Activated T-cell treated with anti-CD3 and anti-CD28 coated beads, Interleukin-2, amount 50 U/mL, for 48 hours (primary cell): Measurements from ENCODE around the gene EHMT1.

Experiments
- DNase-seq, 2 experiments: peaks; one replicate each; pipeline ENCODE4 v3.0.0-alpha.2; 2020

EHMT1 gene

DNA sequence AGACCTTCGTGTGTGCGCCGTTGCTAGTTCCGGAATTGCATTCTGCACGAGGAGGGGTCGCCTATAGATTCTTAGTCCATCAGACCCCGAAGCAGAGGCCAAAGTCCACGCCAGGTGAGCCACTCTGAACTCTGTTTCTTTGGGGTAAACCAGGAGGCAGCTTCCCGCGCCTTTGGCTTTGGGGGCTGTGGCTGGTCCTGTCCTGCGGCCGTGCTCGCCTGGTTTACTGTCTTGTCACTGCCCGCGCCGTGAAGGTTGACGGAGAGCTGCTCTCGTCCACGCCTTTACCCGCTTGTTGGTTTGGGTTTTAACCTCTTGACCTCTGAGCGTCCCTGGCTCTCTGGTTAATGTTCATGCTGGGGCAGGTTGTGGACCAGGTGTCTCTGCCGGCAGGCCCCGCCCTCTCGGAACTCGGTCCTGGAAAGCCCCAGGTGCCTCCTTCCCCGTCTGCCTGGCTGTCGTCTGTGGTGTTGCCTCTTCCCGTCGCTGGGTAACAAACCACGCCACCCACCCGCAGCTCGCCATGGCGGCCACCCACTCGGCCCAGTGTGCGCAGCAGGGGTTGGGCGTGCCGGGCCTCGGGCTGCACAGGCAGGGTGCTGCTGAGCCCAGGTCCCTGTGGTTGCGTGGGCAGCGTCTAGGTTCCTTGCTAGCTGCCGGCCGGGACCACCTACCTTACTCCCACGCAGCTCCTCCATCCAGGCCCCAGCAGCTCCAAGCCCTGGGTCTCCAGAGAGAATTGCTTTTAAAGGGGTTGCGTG, 214.2 kb downstream of the EHMT1 start:
- no peak for DNase-seq

DNA sequence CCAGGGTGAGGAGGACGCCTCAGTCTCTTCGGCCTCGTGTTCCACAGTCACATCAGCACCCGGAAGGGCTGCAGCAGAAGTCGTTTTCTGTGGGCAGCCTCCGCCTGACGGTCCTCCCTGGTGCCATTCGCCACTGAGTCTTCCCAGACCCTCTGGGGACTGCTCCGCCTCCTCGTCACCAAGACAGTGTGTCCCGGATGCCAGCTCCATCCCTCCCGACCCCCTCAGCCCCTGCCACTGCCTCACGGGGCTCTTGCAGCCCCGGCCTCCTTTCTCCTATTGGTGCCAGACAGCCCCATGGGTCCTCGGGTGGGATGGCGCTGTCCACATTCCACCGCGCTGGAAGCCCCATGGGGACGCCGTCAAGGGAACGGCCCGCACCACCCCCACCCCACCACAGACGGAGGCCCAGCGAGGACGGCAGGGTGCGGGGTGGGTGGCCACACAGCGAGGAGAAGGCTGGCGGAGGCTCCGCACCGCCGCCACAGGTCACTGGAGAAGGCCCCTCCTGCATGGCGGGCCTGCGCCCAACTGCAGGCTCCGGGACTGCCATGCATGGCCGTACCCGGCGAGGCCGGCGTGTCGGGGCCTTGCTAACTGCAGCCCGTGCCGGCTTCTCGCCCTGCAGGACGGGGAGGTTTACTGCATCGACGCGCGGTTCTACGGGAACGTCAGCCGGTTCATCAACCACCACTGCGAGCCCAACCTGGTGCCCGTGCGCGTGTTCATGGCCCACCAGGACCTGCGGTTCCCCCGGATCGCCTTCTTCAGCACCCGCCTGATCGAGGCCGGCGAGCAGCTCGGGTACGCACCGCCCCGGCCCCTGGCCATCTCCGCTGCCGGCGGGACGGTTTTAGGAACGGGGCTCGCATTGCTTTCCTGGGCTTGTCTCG, 215.2 kb downstream of the EHMT1 start:
- DNase-seq, result no peak

DNA sequence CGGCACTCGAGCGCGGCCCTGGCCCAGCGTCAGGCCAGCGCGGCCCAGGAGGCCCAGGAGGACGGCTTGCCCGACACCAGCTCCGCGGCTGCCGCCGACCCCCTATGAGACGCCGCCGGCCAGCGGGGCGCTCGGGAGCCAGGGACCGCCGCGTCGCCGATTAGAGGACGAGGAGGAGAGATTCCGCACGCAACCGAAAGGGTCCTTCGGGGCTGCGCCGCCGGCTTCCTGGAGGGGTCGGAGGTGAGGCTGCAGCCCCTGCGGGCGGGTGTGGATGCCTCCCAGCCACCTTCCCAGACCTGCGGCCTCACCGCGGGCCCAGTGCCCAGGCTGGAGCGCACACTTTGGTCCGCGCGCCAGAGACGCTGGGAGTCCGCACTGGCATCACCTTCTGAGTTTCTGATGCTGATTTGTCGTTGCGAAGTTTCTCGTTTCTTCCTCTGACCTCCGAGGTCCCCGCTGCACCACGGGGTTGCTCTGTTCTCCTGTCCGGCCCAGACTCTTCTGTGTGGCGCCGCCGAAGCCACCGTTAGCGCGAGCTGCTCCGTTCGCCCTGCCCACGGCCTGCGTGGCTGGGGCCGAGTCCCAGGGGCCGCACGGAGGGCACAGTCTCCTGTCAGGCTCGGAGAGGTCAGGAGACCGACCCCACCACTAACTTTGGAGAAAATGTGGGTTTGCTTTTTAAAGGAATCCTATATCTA, 216.2 kb downstream of the EHMT1 start:
- DNase-seq, result no peak

DNA sequence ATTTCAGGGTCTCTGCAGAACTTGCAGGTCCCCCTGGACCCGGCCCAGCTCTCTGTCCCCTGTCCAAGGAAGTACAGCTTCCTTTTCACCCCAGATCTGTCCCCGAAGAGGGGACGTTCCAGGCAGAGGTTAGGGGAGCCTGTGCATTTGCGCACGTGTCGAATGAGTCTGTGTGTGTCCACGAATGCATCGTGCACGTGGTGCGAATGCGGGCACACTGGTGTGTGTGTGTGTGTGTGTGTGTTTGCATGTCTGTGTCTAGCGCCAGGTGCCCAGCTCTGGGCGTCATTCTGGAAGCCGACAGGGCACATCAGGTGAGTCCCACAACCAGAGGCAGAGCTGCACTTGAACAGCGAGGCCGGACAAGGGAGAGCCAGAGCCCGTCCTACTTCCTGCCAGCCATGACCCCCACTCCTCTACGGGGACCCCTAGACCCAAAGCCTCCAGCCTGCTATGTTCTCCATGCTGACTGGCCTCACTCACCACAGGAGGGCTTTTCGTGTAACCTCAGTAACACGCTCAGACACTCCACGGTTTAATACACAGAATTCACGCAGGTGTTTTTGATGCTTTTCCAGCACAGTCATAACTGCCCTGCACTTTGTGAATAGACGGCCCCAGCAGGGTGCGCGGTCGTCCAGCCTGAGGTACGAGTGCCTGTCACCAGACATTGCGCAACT, 217.5 kb downstream of the EHMT1 start:
- no peak for DNase-seq

- DNase-seq, result no peak
Measured at GRCh38 chr9:137836831-137837241, 218.0 kb downstream of the EHMT1 start.

GRCh38 chr9:137837345-137838278, 218.8 kb downstream of the EHMT1 start:
- DNase-seq, result no peak

- no peak for DNase-seq
Measured at GRCh38 chr9:137838576-137838975, 219.8 kb downstream of the EHMT1 start.

DNA sequence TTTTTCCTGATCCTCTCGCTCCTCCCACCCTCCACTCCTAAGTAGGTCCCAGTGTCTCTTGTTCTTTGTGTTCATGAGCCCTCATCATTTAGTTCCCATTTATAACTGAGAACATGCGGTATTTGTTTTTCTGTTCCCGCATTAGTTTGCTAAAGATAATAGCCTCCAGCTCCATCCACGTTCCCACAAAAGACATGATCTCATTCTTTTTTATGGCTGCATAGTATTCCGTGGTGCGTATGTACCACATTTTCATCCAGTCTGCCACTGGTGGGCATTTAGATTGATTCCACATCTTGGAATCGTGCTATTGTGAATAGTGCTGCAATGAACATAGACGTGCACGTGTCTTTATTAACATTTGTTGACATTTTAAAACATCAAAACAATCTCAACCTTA, 224.6 kb downstream of the EHMT1 start:
- no peak for DNase-seq

DNA sequence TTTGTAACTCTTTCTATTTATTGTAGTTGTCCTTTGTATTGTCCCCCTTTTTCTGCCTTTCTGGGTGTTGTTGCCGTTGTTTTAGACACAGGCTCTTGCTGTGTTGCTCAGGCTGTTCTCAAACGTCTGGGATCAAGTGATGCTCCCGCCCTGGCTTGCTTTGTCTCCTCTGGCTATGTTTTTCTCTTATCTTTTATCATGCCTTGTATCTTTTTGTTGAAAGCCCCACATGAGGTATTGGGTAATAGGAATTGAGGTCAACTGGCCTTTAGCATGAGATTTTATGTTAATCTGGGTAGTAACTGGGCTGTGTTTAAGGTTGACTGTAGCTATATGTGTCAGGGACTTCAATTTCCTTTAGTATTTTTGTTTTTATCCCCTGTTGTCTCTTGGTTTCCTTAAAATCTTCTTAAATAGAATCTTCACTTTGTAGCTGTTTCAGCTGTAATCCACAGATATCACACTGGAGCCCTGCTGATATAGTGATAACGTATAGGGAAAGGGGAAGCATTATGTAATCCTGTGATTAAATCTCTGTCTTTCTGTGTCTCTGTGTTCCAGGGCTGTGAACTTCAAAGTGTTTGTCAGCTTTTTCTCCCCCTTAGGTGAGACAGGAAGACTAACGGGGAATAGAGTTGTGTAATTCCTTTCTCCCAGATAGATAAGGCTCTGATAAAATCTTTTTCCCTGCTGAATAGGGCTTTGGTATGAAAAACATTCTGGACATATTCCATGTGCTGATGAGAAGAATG, 232.9 kb downstream of the EHMT1 start:
- DNase-seq, result no peak

GRCh38 chr9:137853392-137853995, 234.7 kb downstream of the EHMT1 start:
- DNase-seq, result no peak

GRCh38 chr9:137860361-137860760, 241.6 kb downstream of the EHMT1 start:
- no peak for DNase-seq

GRCh38 chr9:137865581-137866145, 246.9 kb downstream of the EHMT1 start:
- DNase-seq, result no peak

DNA sequence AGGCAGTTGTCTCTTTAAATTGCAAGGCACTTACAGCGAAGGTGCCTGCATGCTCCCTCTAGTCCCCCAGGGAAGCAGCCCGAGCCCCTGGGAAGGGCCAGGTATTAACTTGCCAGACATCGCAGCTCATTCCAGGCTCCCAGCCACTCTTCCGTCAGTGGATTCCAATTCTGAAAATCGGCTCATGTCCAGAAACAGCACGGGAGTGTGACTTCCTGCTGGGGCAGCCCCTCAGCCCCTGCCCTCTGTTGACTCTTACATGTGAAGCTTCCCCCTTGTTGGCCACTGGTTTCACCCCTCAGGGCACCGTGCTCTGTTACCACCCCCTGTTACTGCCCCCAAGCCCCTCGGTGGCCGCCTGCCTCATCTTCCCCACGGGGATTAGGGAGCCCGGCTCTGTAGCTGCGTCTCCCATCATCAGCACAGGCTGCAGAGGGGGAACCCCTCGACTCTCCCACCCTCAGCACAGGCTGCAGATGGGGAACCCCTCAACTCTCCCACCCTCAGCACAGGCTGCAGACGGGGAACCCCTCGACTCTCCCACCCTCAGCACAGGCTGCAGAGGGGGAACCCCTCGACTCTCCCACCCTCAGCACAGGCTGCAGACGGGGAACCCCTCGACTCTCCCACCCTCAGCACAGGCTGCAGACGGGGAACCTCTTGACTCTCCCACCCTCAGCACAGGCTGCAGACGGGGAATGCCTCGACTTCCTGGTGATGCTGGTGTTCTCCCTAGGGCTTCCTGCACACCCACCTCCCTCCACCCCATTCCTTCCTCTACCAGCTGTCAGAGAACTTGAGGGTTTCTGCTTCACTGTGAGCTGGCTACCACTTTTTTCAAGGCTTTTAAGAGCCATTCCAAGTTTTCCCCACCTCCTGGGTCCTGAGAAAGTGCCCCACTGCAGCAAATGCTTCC, 247.7 kb downstream of the EHMT1 start:
- no peak for DNase-seq

DNA sequence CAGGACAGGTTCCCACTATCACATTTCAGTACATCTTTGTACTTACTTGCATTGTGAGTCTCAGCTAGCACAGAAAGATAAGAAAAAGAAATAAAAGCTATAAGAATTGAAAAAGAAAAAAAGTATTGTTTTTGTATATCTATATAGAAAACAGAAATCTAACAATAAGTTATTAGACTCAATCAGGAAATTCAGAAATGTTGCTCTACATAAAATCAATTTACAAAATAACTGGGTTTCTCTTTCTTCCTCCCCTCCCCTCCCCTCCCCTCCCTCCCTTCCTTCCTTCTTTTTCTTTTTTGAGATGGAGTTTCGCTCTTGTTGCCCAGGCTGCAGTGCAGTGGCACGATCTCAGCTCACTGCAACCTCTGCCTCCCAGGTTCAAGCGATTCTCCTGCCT, 251.6 kb downstream of the EHMT1 start:
- DNase-seq, result no peak

DNA sequence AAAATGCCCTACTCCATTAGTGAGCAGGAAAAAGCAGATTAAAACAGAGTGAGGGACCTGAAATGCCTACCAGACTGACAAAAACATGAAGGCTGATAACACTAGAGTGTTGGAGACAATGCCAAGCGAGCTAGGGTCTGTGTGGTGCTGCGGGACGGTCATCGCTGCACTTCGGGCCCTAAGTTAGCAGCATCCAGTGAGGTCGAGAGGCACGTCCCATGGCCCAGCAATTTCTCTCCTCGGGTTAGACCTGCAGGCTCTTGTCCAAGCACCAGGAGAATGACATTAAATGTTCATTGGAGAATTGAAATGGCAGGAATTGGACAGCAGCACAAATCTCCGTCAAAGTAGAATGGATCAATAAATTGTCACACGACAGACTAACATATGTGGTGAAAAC, 253.5 kb downstream of the EHMT1 start:
- DNase-seq, result no peak

GRCh38 chr9:137873408-137873807, 254.6 kb downstream of the EHMT1 start:
- no peak for DNase-seq

GRCh38 chr9:137873858-137874362, 255.1 kb downstream of the EHMT1 start:
- DNase-seq, result no peak

DNA sequence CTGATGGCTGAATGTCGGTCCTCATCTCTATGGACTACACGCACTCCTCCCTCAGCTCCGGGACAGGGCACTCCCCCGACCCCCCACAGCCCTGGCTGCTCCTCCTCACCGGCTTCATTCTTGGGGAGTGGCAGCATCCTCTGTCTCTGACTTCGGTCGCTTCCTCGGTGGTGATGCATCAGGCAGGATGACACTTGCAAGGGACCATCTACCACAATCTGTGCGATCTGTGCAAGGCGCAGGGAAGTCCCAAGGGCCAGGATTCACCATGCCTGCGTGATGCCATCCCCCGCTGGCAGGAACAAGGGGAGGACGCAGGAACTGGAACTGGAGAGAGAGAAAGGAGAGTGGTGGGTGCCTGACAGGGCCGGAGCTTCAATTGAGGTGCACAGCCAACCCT, 256.5 kb downstream of the EHMT1 start:
- DNase-seq, result no peak

- no peak for DNase-seq
Measured at GRCh38 chr9:137875846-137876245, 257.0 kb downstream of the EHMT1 start.
